DND-41 (cell line): ENCODE results near the gene MAP2K3.

ENCODE experiments used
- CTCF ChIP-seq: IDR thresholded peaks from 2 replicates; pipeline ENCODE4 v1.5.1; 2012; ENCODE audit warnings: borderline replicate concordance, low read length, moderate library complexity, mild to moderate bottlenecking; ENCODE audit not compliant: poor library complexity, severe bottlenecking; ENCODE audit errors: extremely low read depth
- EZH2 ChIP-seq: IDR thresholded peaks from 3 replicates; pipeline ENCODE4 v1.6.1; 2012; ENCODE audit warnings: borderline replicate concordance, low read depth, mild to moderate bottlenecking, moderate library complexity, low read length, inconsistent platforms; ENCODE audit not compliant: severe bottlenecking

DNA sequence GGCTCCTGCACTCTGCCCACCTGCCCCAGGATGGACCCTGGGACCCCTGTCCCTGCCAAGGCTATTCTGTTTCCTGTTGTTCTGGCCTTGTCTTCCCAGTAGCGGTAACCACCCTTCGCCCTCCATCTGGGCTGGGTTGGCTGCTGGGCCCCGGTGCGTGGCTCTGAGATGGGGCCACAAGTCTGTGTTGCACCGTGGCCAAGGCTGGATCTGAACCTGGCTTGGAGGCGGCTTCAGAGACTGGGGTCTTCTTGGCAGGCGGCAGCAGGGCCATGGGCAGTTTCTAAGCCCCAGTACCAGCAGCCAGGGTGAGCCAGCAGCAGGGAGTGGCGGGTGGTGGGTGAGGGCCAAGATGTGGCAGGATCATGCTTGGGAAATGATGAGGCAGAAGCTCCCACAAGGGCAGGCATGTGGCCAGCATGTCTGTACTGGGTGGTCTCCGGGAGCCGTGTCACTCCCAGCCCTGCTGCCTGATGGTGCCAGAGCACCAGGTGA lies 12.6 kb downstream of the MAP2K3 start:
- TF ChIP-seq CTCF (no peak), EZH2 (no peak)
